Subcutaneous adipose tissue (tissue), 4 donors: ENCODE measurements around the gene LEO1. TPM values are rescaled to one million over a fixed set of nuclear protein-coding genes. Genes with fewer than 3 reads are reported as not detected.

Source experiments
- total RNA-seq, 4 donors: library from RNA; depleted of rRNA; stranded (reverse); fragments of >200 nt; gene quantifications; one replicate each; pipeline ENCODE4 v1.1.0, GENCODE V29; 2016
- TF ChIP-seq, protein P1 (sequence below): fragments of 450-650 bp; IDR thresholded peaks from one replicate; pipeline ENCODE4 v1.5.1; 2016; ENCODE audit warnings: low read depth, mild to moderate bottlenecking, control low read depth, antibody characterized with exemption, moderate library complexity

LEO1 gene
- total RNA-seq, 4 donors from 2014 or later, result 9.5 to 13.2 (median 10.9) TPM

DNA sequence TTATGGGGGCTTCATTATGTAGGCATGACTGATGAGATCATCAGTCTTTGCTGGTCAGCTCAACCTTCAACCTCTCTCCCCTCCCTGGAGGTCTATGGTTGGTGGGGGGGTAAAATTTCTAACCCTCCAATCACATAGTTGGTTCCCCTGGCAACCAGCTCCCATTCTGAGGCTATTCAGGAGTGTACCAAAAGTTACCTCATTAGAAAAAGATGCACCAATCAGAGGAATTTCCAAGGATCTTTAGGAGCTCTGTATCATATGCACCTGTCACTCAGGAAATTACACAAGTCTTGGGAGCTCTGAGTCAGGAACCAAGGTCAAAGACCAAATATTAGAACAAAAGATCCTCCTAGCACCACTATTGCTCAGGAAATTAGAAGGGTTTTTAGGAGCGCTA lies 21.4 kb upstream of the LEO1 start:
- TF ChIP-seq, protein P1, sequence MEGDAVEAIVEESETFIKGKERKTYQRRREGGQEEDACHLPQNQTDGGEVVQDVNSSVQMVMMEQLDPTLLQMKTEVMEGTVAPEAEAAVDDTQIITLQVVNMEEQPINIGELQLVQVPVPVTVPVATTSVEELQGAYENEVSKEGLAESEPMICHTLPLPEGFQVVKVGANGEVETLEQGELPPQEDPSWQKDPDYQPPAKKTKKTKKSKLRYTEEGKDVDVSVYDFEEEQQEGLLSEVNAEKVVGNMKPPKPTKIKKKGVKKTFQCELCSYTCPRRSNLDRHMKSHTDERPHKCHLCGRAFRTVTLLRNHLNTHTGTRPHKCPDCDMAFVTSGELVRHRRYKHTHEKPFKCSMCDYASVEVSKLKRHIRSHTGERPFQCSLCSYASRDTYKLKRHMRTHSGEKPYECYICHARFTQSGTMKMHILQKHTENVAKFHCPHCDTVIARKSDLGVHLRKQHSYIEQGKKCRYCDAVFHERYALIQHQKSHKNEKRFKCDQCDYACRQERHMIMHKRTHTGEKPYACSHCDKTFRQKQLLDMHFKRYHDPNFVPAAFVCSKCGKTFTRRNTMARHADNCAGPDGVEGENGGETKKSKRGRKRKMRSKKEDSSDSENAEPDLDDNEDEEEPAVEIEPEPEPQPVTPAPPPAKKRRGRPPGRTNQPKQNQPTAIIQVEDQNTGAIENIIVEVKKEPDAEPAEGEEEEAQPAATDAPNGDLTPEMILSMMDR, result no peak

DNA sequence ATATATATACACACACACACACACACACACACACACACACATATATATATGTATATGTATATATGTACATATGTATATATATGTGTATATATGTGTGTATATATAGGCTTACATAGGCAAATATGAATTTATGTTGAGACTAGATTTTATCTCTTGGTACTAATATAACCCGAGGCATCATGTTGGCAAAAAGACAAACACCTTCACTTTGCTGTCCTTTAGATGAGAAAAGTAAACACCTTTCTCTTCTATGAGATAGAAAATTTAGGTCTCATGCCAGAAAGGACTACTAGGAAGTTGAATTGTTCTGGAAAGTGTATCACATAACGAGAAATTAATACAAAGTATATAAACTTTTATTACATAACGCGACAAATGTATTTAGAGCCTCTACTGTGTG lies 19.6 kb upstream of the LEO1 start:
- TF ChIP-seq, protein P1, result no peak

DNA sequence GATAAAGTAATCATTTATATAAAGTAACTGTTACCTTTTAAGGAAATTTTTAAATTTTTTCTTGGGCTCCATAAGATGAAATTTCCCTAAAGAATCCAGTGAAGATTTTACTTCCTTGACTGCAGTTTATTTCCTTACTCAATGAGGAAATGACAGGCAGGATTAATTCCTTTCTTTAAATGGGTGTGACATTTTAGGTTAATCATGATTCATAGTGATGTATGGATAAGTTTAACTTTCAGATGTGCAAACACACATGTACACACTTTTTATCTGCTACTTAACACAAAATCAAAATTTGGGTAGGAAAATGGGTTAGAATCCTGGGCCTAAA lies 11.2 kb upstream of the LEO1 start:
- TF ChIP-seq, protein P1, result no peak

DNA sequence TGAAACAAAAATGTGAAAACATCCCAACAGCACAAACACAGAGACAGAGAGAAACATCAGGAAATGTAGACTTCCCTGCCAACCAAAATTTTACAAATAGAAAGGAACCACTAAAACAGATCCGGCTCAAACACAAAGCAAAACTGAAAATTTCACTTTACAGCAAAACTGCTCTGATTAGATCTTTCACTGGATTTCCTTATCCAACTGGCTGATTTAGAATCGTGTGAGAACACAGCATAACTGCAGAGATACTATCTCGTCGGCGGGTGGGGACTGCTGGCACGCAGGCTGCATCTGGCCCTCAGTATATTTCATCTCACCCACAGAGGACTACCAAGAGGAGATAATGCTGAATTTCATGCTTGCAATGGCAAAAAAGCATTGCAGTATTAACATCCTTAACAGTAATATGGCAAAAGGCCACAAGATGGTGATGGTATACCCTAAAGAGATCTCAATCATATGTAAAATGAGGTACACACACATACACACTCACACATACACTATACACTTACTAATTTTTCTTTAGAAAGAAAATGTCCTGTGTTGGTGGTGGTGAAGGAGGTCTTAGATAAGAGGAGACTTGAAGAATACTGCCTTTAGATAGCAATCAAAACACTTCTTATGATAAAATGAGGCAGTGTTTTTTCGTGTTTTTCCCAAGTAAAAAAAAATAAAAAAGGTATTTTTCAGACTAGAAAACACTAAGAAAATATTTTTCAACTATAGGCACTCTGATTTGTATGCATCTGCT lies 10.6 kb upstream of the LEO1 start:
- TF ChIP-seq, protein P1, result no peak

DNA sequence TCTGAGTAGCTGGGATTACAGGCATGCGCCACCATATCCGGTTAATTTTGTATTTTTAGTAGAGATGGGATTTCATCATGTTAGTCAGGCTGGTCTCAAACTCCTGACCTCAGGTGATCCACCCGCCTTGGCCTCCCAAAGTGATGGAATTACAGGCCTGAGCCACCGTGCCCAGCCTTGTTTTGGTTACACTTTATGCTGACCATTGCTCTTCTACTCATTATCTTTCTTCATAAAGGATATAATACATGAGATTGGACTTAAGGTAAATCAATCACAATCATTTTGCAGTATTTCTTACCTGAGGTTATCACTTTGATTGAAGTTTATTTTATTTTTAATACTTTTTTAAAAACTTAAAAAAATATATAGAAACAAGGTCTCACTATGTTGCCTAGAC lies 2.2 kb upstream of the LEO1 start:
- TF ChIP-seq, protein P1, result no peak

DNA sequence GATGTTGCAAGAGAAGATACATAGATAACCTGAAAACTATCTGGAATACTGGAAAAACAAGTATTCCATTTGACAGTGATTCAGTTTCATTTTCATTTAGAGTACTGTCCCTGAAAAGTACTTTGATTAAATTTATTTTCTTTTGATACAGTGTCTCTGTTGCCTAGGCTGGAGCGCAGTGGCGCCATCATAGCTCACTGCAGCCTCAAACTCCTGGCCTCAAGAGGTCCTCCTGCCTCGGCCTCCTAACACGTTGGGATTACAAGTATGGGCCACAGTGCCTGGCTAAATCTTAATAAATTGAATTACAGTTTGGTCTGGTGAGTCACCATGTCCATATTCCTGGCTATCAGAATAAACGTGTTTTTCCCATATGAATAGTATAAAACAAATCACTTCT lies 1.6 kb upstream of the LEO1 start:
- TF ChIP-seq, protein P1, result no peak

DNA sequence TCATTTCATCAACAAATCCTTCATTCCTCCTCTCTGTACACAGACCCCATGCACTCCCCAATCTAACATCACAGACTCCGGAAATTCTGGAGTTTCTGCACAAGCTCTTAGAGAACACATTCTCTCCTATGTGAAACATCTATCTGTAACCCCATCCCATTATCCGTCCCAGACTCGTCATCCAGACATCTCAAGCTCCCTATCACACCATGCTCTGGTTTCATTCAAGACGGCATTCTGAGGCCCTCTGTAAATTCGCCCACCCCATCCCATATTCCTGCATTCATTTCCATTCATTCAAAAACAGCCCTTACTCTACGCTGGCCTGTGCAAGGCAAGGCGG lies 575 bp downstream of the LEO1 start:
- TF ChIP-seq, protein P1, result no peak
